ENCODE results near the gene SLC2A4. TPM values are rescaled to one million over a fixed set of nuclear protein-coding genes. Genes with fewer than 3 reads are reported as not detected.

SLC2A4 gene
- total and polyA plus RNA-seq, 9 donors = 0.83 to 9.8 (median 3.4) TPM

DNA sequence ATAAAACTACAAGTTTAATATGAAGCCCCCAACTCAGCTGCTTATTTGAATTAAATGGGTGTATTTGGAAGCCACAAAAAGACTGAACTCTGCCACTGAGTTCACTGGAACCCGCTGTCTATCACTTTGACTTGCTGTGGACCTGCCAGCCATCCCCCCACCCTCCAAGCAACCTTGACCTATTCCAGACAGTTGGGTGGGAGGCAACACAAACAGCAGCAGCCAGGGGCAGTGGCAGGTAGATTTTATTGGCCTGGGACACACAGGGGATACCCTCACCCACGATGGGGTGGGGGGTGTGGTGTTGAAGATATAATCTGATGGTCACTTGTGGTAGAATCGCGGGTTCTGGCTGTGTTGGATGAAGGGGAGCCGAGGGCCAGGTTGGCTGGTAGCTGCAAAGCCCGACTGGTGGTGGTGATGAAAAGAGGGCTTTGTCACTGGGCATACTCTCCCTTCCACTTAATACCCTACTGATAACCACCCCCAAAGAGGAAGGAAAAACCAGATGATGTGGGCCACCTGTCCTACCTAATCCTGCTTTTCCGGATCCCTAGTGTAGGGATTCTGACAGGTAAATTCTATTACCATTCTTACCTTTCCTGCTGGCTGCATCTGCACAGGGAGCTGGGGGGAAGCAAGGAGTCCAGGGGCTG is 31.0 kb downstream of the SLC2A4 start:
- no peak for DNase-seq
- Histone ChIP-seq H3K4me1 (ENCODE audit: insufficient read depth) (peaks cover 13% of the 10 kb centered on the region), H3K4me3 (no peak overlapping the region), H3K27ac (no peak overlapping the region), H3K9me3 (no peaks in the 10 kb centered on the region), H3K27me3 (no peaks in the 10 kb centered on the region), H3K36me3 (no peaks in the 10 kb centered on the region)
- intact Hi-C loops (cut with DNase I) = no loop called here
- 57 to 70% (median 59%) methylated on average over 7 of the region's 7 CpGs for WGBS, 3 donors
- TF ChIP-seq, protein P1, sequence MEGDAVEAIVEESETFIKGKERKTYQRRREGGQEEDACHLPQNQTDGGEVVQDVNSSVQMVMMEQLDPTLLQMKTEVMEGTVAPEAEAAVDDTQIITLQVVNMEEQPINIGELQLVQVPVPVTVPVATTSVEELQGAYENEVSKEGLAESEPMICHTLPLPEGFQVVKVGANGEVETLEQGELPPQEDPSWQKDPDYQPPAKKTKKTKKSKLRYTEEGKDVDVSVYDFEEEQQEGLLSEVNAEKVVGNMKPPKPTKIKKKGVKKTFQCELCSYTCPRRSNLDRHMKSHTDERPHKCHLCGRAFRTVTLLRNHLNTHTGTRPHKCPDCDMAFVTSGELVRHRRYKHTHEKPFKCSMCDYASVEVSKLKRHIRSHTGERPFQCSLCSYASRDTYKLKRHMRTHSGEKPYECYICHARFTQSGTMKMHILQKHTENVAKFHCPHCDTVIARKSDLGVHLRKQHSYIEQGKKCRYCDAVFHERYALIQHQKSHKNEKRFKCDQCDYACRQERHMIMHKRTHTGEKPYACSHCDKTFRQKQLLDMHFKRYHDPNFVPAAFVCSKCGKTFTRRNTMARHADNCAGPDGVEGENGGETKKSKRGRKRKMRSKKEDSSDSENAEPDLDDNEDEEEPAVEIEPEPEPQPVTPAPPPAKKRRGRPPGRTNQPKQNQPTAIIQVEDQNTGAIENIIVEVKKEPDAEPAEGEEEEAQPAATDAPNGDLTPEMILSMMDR (IDR thresholded peaks at IDR 0.05) = no peak

DNA sequence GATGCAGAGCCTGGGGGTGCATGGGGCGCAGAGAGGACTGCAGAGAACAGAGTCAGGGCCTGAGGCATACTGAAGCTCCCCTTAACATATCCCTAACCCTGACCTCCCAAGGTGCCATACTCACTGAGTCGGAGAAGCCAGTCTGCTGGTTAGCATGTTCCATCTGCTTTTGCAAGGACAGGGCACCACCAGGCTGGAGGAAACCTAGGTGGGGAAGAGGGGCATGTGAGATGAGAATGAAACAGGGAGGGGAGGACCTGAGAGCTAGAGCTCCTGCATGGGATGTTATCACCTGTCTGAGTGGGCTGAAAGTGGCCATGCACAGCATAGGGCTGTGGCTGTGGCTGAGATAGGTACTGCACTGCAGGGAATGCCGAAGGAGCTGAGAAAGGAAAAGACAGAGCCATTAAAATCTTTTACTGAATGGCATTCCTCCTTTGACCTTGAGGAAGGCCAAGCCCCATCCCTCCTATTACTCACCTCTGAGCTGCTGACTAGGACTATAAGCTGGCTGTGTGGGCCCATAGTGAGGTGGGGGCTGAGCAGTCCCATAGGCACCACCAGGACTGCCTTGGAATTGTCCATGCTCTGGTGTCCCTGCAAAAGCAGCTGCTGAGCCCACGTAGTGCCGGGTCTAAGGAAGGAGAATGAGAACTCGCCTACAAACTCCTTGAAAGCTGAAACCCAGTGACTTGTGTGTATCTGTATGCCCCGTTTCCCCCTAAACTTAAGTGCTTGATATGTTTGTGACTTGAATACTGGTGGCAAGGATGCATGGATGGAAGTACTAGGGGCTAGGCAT is 31.8 kb downstream of the SLC2A4 start:
- intact Hi-C loops (cut with DNase I) = no loop called here
- no peak overlapping the region for H3K4me3 ChIP-seq
- H3K27me3 ChIP-seq = no peaks in the 10 kb centered on the region
- TF ChIP-seq POLR2A (IDR thresholded peaks at IDR 0.05) (no peak), EP300 (IDR thresholded peaks at IDR 0.05) (no peak)
- TF ChIP-seq, protein P1 (IDR thresholded peaks at IDR 0.05) = no peak
- 73 to 77% (median 75%) methylated on average over 7 of the region's 7 CpGs for WGBS, 3 donors
- no peak overlapping the region for H3K27ac ChIP-seq
- no peaks in the 10 kb centered on the region for H3K36me3 ChIP-seq
- no peak for DNase-seq
- H3K4me1 ChIP-seq (ENCODE audit: insufficient read depth) = peaks cover 13% of the 10 kb centered on the region
- H3K9me3 ChIP-seq = no peaks in the 10 kb centered on the region

DNA sequence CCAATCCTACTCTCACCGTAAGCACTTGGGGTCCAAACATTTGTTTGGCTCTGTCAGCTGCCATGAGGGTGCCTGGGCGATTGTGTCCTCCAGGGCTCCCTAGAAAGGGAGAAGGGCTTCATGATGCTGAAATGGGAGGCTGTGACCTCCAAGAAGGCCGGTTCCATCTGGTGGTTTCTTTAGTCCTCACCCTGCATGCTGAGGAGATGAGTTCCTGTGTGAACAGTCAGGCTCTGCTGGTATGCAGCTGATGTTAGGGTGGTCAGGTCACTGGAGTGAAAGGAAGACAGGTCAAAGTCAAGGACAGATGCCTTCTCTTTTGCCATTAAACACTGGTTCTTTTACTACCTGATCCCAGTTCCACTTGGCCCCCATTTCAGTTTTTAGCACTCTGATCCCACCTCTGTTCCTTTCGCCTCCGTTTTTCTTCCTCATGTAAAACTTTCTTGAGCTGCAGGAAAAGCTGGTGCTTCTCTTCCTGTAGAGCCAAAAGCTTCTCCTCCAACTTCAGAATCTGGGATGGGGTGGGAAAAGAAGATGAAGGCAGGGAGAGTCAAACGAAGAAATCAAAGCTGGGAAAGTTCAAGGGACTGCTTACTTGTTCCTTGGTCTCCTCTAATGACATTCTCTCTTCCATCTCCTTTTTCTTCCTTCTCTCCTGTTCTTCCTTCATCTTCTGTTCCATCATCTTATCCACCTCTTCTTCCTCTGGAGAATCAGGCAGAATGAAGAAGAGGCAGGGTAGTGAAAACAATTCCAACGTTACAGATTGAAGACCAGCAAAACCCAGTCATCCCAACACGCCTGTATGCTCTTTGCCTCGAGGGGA is 32.6 kb downstream of the SLC2A4 start:
- Histone ChIP-seq H3K27ac (peak overlapping the region; percentile 78 to 81), H3K27me3 (no peaks in the 10 kb centered on the region), H3K4me1 (ENCODE audit: insufficient read depth) (peaks cover 10% of the 10 kb centered on the region), H3K9me3 (no peaks in the 10 kb centered on the region), H3K4me3 (peak overlapping the region; percentile 84), H3K36me3 (no peaks in the 10 kb centered on the region)
- intact Hi-C loops (cut with DNase I) = no loop called here
- WGBS, 3 donors = 38 to 42% (median 41%) methylated on average over 9 of the region's 9 CpGs
- TF ChIP-seq, protein P1 (IDR thresholded peaks at IDR 0.05) = no peak
- TF ChIP-seq POLR2A (IDR thresholded peaks at IDR 0.05) (no peak), EP300 (IDR thresholded peaks at IDR 0.05) (no peak)
- no peak for DNase-seq

DNA sequence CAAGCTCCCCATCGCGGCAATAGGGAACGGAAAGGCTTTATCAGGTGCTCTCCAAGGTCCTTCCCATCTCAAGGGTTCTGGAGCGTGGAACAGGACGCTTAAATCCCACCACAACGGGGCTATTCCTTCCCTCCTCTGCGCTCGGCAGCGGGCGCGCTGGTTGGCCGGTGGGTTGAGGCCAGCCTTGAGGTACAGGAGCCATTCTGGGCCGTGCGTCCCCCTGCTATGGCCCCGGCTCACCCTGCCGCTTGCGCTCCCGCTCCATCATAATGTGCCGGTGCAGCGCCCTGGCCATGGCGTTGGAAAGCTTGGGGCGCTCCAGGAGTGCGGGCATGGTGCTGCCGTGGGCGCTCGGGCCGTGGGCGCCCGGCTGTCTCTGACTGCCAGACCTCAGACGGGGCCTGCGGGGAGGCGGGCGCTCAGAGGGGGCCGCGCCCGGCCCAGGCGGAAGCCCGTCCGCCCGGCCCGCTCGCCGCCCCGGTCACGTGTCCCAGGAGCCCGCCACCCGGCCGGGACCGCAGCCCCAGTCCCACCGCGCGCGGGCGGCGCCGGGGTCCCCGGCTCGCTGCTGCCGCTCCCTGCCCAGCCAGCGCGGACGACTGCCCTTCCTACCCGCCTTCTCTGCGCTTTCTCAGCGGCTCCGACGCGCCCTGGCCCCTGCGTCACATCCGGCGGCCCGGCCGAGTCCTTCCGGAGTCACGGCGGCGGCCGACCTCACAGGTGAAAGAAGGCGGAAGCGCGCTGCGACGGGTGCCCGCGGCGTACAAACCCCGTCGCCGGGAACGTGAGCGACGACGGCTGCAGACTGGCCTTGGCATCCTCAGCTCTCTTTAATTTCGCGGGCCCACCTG is 33.4 kb downstream of the SLC2A4 start, which contains the start of gene GPS2:
Gene GPS2 (minus strand): TSS at position 642 of the 851 bp plus-strand sequence. CDS start 308 bp downstream, at position 334.
- intact Hi-C loops (cut with DNase I) = no loop called here
- no peaks in the 10 kb centered on the region for H3K27me3 ChIP-seq
- no peaks in the 10 kb centered on the region for H3K36me3 ChIP-seq
- peak within 1 kb of the TSS; percentile 84 for H3K4me3 ChIP-seq
- H3K4me1 ChIP-seq (ENCODE audit: insufficient read depth) = peaks cover 5% of the 10 kb centered on the region
- WGBS, 3 donors = 0 to 1% (median 0%) methylated on average over 77 to 95 of the region's 95 CpGs
- no peak for TF ChIP-seq EP300 (IDR thresholded peaks at IDR 0.05)
- TF ChIP-seq POLR2A (IDR thresholded peaks at IDR 0.05) = peak; percentile 83
- peak; percentile 90 to 96 (median 92) for DNase-seq
- peak within 1 kb of the TSS; percentile 78 to 81 for H3K27ac ChIP-seq
- H3K9me3 ChIP-seq = no peaks in the 10 kb centered on the region
